GF-D8 (cell line): Measurements from ENCODE around the gene SCEL.
"Not testable (repeated sequence)": the region's sequence is repeated elsewhere in the genome, so short reads cannot be mapped to it uniquely, and the experiment has no call there.

ENCODE experiments used
- DNase-seq: peaks from one replicate; lab custom pipeline; 2025; lab: John Stamatoyannopoulos, UW

The SCEL gene

DNA sequence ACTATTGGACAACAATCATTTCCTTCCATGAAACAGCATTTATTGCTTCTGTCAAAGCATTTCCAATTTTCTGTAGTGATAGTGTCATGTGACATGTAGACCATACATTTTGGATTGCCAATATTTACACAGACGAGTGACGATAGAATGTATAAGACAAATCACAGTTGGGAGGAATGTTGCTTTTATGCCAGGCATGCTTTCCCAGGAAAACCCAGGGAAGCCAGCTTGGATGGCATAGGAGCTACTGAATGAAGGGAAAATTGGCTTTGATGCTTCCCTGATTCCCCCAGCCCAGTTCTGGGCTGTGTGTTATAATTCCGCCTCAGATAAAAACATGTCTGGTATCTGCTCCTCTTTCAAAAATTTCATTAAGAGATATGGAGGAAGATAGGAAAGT lies 22.5 kb downstream of the SCEL start:
- DNase-seq: no peak

DNA sequence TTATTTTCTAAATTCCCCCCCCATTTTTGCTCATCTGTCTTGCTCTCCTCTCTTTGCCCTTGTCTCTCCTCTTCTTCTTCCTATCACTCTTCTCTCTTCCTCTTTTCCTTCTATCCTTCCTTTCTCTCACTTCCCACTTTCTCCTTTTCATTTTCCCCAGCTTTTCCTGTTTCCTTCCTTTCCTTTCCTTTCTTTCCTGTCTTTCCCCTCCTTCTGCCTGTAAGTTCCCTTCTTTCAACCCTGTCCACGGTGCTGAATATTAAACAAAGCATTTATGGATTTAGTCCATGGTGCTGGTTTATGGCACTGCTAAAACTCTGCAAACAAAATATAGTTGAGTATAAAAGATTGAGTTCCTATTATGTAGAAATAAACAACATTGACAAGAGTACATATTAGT lies 27.6 kb downstream of the SCEL start:
- no peak for DNase-seq

DNA sequence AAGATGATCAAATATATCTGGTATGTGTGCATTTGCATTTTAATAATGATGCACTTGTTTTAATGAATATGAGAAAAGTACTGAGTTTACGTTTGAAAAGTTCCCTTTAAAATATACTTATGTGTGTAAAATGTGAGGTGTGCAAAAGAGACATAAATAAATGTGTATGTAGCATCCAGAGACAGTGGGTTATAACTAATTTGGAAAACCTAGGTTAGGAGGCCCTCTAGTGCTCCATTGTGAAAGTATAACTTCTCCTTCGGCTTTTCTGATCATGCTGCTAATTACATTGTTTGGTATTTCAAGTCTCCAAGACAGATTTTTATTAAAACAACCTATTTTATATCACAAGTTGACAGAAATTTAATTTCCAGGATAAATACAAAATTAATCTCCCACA lies 30.1 kb downstream of the SCEL start:
- DNase-seq: no peak

- no peak for DNase-seq
These were observed 36.5 kb downstream of the SCEL start for GRCh38 chr13:77571956-77572355.

- DNase-seq: no peak
These were observed 38.6 kb downstream of the SCEL start for GRCh38 chr13:77574096-77574495.

DNA sequence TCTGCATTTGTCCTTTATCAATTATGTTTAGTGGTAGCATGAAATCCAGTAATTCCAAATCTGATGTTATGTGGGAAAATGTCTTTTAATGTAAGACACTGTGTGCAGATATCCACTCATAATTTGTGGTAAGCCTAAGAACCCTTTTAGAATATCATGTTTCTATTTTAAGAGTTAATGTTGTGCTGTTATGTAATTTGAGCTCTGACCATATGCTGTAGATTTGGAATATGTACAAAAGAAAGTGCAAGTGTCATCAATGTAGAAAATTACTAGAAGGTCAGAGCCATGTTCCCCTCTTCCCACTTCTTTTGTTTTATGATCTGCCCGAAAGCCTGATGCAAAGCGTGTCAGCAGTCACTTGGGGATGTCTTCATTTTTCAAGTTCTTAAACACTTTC lies 44.5 kb downstream of the SCEL start:
- no peak for DNase-seq

DNA sequence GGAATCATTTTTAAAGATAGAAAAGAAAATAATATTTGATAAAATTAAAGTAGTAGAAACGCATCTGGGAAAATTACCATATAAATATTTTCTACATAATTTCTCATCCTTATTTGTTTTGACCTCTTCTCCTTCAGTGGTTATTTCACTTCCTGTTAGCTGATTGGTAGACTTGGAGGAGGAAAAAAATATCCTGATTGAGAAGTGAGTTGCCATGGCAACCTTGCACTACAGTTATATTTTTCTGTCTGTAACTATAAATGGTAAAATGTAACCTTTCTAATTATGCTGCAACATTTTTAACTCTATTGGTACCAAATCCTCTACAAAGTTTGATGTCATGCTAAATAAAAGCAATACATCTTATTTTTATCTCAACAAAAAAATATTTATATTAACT lies 45.2 kb downstream of the SCEL start:
- DNase-seq: no peak

DNA sequence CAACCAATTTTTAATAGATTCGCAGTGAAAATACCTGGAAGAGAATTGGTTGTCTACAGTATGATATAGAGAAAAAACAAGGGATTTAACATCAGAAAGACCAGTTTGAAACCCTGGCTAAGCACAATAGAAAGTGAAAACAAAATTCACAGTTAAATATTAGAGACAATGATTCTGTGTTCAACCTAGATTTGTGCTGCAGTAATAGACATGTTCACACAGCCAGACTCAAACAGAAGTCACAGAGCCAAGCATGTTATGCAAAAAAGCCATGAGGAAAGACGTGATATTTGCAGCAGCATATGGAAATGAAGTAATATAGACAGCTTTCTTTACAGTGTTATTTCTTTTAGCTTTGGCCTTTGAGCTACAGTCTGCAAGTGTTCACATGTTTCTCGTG lies 48.1 kb downstream of the SCEL start:
- no peak for DNase-seq

DNA sequence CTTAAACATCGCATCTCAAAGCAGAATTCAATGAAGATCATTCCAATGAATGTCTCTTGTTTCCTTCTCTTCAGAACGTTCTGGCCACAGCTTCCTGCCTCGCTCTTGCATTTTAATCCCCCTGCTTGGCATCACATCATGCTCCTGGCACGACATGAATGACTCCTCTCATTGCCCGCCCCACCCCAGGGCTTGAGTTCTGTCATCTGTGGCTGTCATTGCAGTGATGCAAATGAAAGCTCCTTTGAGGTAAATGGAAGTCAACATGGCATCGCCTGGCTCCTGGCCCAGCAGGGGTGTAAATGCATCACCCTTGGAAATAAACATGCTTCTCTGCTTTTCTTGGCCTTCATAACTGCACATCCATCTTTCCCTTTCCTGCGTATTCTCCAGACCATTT lies 48.6 kb downstream of the SCEL start:
- DNase-seq: no peak

- DNase-seq: no peak
These were observed 59.8 kb downstream of the SCEL start for GRCh38 chr13:77595166-77595810.

- no peak for DNase-seq
These were observed 61.3 kb downstream of the SCEL start for GRCh38 chr13:77596777-77597176.

DNA sequence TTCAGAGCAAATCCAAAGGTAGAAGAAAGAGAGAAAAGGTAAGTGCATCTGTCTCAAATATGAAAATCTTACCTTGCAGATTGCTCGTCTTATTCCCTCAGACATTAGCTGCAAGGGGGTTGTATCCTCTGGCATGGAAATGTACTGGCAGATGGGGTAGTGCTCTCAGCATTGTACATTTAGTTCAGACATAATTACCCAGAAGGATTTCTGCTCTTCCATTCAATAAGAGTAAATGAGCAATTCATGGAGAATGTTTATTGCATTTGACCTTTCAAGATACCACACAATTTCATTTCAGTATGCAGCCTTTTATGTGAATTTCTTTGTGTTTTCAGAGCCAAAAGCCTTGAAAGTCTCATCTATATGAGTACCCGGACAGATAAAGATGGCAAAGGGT lies 63.8 kb downstream of the SCEL start:
- no peak for DNase-seq

DNA sequence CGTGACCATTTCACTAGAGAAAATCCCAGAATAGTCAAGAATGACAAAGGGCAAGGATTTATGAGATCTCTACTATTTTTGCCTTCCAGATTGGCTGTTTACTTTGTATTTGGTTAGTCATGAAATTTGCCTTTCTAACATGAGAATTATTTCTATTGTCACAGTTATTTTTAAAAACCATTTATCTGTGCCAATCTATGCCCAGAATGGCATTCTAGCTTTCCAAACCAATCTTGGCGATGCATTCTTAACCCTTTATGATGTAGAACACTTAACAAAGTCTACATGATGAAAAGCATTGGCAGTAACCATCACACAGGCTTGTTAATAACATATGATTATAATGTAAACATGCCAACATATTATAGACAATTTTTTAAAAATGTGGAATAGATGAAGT lies 65.2 kb downstream of the SCEL start:
- no peak for DNase-seq

GRCh38 chr13:77611068-77611467 lies 75.6 kb downstream of the SCEL start:
- no peak for DNase-seq

GRCh38 chr13:77616027-77616426 lies 80.5 kb downstream of the SCEL start:
- no peak for DNase-seq

- DNase-seq: no peak
These were observed 84.1 kb downstream of the SCEL start for GRCh38 chr13:77619655-77620054.

GRCh38 chr13:77620138-77620537 lies 84.6 kb downstream of the SCEL start:
- no peak for DNase-seq

DNA sequence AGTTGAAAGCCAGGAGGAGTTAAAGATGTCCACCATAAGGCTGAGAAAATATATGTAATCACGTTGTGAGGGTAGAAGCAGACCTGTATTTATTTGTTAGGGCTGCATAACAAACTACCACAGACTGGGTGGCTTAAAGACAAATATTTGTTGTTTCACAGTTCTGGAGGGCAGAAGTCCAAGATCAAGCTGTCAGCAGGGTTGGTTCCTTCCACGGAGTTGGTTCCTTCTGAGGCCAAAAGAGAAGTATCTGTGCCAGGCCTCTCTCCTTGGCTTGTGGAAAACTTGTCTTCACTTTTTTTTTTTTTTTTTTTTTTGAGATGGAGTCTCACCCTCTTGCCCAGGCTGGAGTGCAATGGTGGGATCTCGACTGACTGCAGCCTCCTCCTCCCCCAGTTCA lies 88.3 kb downstream of the SCEL start:
- no peak for DNase-seq

DNA sequence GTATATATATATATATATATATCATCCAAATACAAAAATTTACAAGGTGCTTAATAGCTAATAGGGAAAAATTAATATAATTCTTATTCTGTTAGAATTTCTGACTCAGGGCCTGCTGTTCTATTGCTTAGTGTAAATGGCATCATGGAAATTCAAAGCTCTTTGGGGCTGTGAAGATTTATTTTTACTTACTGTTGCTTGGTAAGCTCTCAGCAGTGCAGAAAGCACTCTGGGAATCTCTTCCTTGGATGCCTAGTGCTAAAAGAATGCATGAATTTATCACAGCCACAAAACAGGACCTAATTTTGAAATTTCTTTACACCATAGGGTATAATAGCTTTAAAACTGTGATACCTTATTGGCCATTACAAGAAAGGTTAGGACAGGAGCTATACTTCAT lies 92.7 kb downstream of the SCEL start:
- DNase-seq: no peak

- no peak for DNase-seq
These were observed 102.1 kb downstream of the SCEL start for GRCh38 chr13:77637588-77637987.

- DNase-seq: no peak
These were observed 114.9 kb downstream of the SCEL start for GRCh38 chr13:77650409-77650808.

GRCh38 chr13:77653301-77653700 lies 117.8 kb downstream of the SCEL start:
- no peak for DNase-seq

DNA sequence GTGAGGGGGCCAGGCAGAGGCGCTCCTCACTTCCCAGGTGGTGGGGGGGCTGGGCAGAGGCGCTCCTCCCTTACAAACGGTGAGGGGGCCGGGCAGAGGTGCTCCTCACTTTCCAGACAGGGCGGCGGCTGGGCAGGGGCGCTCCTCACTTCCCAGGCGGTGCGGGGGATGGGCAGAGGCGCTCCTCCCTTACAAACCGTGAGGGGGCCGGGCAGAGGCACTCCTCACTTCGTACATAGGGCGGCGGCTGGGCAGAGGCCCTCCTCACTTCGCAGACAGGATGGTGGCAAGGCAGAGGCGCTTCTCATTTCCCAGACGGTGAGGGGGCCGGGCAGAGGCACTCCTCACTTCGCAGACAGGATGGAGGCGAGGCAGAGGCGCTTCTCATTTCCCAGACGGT lies 124.5 kb downstream of the SCEL start:
- DNase-seq: not testable (repeated sequence)

DNA sequence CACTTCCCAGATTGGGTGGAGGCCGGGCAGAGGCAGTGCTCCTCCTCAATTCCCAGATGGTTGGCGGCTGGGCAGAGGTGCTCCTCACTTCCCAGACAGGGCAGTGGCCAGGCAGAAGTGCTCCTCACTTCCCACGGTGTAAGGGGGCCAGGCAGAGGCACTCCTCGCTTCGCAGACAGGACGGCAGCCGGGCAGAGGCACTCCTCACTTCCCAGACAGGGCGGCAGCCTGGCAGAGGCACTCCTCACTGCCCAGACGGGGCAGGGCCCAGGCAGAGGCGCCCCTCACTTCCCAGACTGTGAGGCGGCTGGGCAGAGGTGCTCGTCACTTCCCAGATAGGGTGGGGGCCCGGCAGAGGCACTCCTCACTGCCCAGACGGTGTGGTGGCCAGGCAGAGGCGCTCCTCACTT lies 125.3 kb downstream of the SCEL start:
- no peak for DNase-seq

- not testable (repeated sequence) for DNase-seq
These were observed 126.8 kb downstream of the SCEL start for GRCh38 chr13:77662301-77662700.
